Endothelial cell of umbilical vein (primary cell): ENCODE results near the gene KDSR. TPM values are rescaled to one million over a fixed set of nuclear protein-coding genes. Genes with fewer than 3 reads are reported as not detected.

Experiments used
- BruUV-seq: library from RNA; stranded (reverse); fragments of 400-500 nt; replicated peaks from 2 replicates; lab custom pipeline; 2021; lab: Mats Ljungman, UMichigan
- CTCF ChIA-PET: fragments of 300-600, 350-600 bp; sonication (Branson Sonifier 250); formaldehyde crosslinking; loops from one replicate; lab custom pipeline; 2021; ENCODE audit warnings: antibody characterized with exemption, inconsistent platforms; lab: Charles Lee
- POLR2A ChIA-PET: fragments of 300-600, 350-600 bp; sonication (Branson Sonifier 250); formaldehyde crosslinking; loops from one replicate; lab custom pipeline; 2021; ENCODE audit warnings: antibody characterized with exemption, inconsistent platforms; lab: Charles Lee
- DNase-seq: peaks from one replicate; pipeline ENCODE4 v3.0.0-alpha.2; 2011; ENCODE audit warnings: low read depth, low spot score
- FAIRE-seq: peaks from 2 replicates; lab custom pipeline; 2011; peaks lifted over from hg19 to GRCh38; lab: Jason Lieb, UNC
- H2AFZ ChIP-seq: 2 replicates; pipeline ENCODE4 v1.6.0; 2012; ENCODE audit warnings: low read depth, low read length, control low read depth, inconsistent platforms
- H3K27ac ChIP-seq: 2 replicates; pipeline ENCODE4 v1.5.1; 2011; ENCODE audit warnings: low read depth, mild to moderate bottlenecking, control low read depth, low read length, moderate library complexity; ENCODE audit not compliant: insufficient read depth
- H3K27me3 ChIP-seq, 2 experiments: 2 replicates each; pipeline versions ENCODE4 v1.6.0 to v1.6.1; 2011; ENCODE audit warnings: low read length in 2 of 2, mixed read lengths in 1 of 2; ENCODE audit not compliant: control insufficient read depth in 2 of 2, insufficient read depth in 2 of 2
- H3K36me3 ChIP-seq, 2 experiments: 2 replicates in 1 of 2; 3 replicates in 1 of 2; pipeline ENCODE4 v1.5.1; 2011; ENCODE audit warnings: low read length in 2 of 2, mild to moderate bottlenecking in 1 of 2, moderate library complexity in 1 of 2; ENCODE audit not compliant: control insufficient read depth in 2 of 2, insufficient read depth in 2 of 2; ENCODE audit errors: extremely low read depth in 1 of 2
- H3K4me1 ChIP-seq: 3 replicates; pipeline ENCODE4 v1.5.1; 2011; ENCODE audit warnings: mild to moderate bottlenecking, low read length; ENCODE audit not compliant: control insufficient read depth, insufficient read depth; ENCODE audit errors: extremely low read depth
- H3K4me2 ChIP-seq: 2 replicates; pipeline ENCODE4 v1.6.1; 2011; ENCODE audit warnings: low read length, control low read depth, mixed read lengths; ENCODE audit not compliant: insufficient read depth
- H3K4me3 ChIP-seq, 3 experiments: fragments of 200-600 bp in 1 of 3; sonication (generic), shearing (Covaris generic) in 1 of 3; replicated peaks in 1 of 3; 2 replicates each; pipeline ENCODE4 v1.5.1; 2011 to 2016; ENCODE audit warnings: control low read depth in 3 of 3, low read length in 3 of 3, mild to moderate bottlenecking in 2 of 3, inconsistent platforms in 1 of 3, low read depth in 1 of 3, moderate library complexity in 1 of 3; ENCODE audit not compliant: insufficient read depth in 1 of 3
- H3K79me2 ChIP-seq: 2 replicates; pipeline ENCODE4 v1.6.0; 2012; ENCODE audit warnings: low read length, inconsistent platforms; ENCODE audit not compliant: control insufficient read depth, insufficient read depth
- H3K9ac ChIP-seq: replicated peaks from 2 replicates; pipeline ENCODE3; 2011; ENCODE audit warnings: low read length, control low read depth; ENCODE audit not compliant: insufficient read depth; ENCODE audit errors: extremely low read depth
- H3K9me1 ChIP-seq: replicated peaks from 3 replicates; pipeline ENCODE4 v1.6.0; 2011; ENCODE audit warnings: mild to moderate bottlenecking, low read length; ENCODE audit not compliant: control insufficient read depth, insufficient read depth; ENCODE audit errors: extremely low read depth
- H3K9me3 ChIP-seq: replicated peaks from 2 replicates; pipeline ENCODE4 v1.5.1; 2012; ENCODE audit warnings: low read length, inconsistent platforms; ENCODE audit not compliant: control insufficient read depth, insufficient read depth
- H4K20me1 ChIP-seq: replicated peaks from 2 replicates; pipeline ENCODE3; 2011; ENCODE audit warnings: mild to moderate bottlenecking, low read length; ENCODE audit not compliant: control insufficient read depth, insufficient read depth; ENCODE audit errors: extremely low read depth
- EZH2 ChIP-seq: IDR thresholded peaks from 2 replicates; pipeline ENCODE4 v1.6.1; 2012; ENCODE audit warnings: borderline replicate concordance, low read depth, mild to moderate bottlenecking, moderate library complexity, low read length, inconsistent platforms; ENCODE audit not compliant: severe bottlenecking
- FOS ChIP-seq: IDR thresholded peaks from 2 replicates; pipeline ENCODE4 v1.6.1; 2011; ENCODE audit warnings: mild to moderate bottlenecking, low read length, moderate library complexity, borderline replicate concordance; ENCODE audit not compliant: insufficient read depth
- GATA2 ChIP-seq: IDR thresholded peaks from 2 replicates; pipeline ENCODE4 v1.7.0; 2011; ENCODE audit warnings: low read depth, mild to moderate bottlenecking, moderate library complexity, mixed read lengths, low read length; ENCODE audit not compliant: insufficient read length, insufficient read depth
- JUN ChIP-seq: IDR thresholded peaks from 2 replicates; pipeline ENCODE4 v1.6.1; 2011; ENCODE audit warnings: borderline replicate concordance, low read depth; ENCODE audit not compliant: insufficient read length, insufficient read depth
- MYC ChIP-seq: IDR thresholded peaks from one replicate; pipeline ENCODE4 v1.6.1; 2011; ENCODE audit warnings: mild to moderate bottlenecking, low read depth, low read length
- POLR2A ChIP-seq: IDR thresholded peaks from 2 replicates; pipeline ENCODE4 v1.6.1; 2012; ENCODE audit warnings: low read depth, mild to moderate bottlenecking, control low read depth, low read length
- POLR2AphosphoS5 ChIP-seq: IDR thresholded peaks from 2 replicates; pipeline ENCODE4 v1.6.1; 2012; ENCODE audit warnings: low read depth, mild to moderate bottlenecking, control low read depth, low read length, moderate library complexity; ENCODE audit not compliant: insufficient read depth
- dilution Hi-C: fragments of 300-500 bp; cut with MboI; formaldehyde crosslinking; loops from one replicate; pipeline ENCODE4 v1.15.0; 2019; ENCODE audit warnings: low sequenced_read_pairs; ENCODE audit not compliant: extremely low pct_ligation_motif_present
- intact Hi-C: fragments of 100-400 bp; cut with micrococcal nuclease; formaldehyde crosslinking; loops from one replicate; pipeline ENCODE4 v1.10.0; 2022
- polyA plus RNA-seq, 4 experiments: library from polyadenylated mRNA; depleted of rRNA in 3 of 4; stranded (reverse) in 3 of 4; unstranded in 1 of 4; fragments of >200 nt; gene quantifications; 2 replicates each; pipeline versions ENCODE4 v1.2.1 to v1.2.3, GENCODE V29; 2011 to 2012; ENCODE audit warnings: missing spikeins in 1 of 4
- total RNA-seq: library from RNA; stranded (reverse); gene quantifications from 2 replicates; pipeline ENCODE4 v1.2.3, GENCODE V29; 2021
- TF ChIP-seq, protein P1 (sequence below), 2 donors: IDR thresholded peaks; 1 replicate in 1 of 2; 2 replicates in 1 of 2; pipeline ENCODE4 v1.5.1; 2011; ENCODE audit warnings: low read length in 2 of 2, mild to moderate bottlenecking in 2 of 2, moderate library complexity in 2 of 2, control low read depth in 1 of 2, inconsistent platforms in 1 of 2, low read depth in 1 of 2; ENCODE audit not compliant: insufficient read depth in 1 of 2; ENCODE audit errors: extremely low read depth in 1 of 2
- TF ChIP-seq, protein P2 (sequence below): IDR thresholded peaks from 2 replicates; pipeline ENCODE4 v1.6.1; 2011; ENCODE audit not compliant: insufficient read depth, insufficient read length

KDSR gene
- total and polyA plus RNA-seq, 2 donors (not counting 3 experiments of a cell fraction or from before 2014, with no cell fraction given) = 17.1 to 43.1 TPM

DNA sequence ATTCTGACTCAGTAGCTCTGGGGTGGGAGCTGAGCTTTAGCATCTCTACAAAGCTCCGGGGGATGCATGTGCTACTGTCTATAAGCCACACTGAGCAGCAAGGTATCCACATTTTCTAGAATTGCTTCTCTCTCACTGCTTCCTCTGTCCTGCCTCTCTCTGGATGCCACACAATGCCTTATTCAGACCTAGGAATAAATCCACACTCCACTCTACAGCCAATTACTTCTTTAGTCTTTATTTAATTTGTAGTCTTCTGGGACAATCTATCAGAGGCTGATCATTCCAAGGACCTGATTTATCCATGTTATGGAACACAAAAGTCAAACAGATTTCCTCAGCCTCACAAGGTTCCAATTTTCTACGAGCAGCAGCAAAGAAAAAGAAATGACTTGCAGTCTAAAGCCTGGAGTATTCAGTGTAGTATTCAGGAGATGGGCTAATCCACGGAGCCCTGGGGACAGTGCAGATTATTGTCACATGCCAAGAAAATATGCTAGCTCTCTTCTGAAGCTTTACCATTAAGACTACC, 51.8 kb downstream of the KDSR start:
- ChIA-PET POLR2A (no interaction called here), CTCF (interaction anchor here (1.0 to 1.5 kb wide), 3 partner anchors 8 to 299 kb away, joined by 3 to 10 read pairs (median 5); no protein-coding TSS in a partner anchor)
- H3K4me2 ChIP-seq = no peak overlapping the region
- TF ChIP-seq, protein P1, sequence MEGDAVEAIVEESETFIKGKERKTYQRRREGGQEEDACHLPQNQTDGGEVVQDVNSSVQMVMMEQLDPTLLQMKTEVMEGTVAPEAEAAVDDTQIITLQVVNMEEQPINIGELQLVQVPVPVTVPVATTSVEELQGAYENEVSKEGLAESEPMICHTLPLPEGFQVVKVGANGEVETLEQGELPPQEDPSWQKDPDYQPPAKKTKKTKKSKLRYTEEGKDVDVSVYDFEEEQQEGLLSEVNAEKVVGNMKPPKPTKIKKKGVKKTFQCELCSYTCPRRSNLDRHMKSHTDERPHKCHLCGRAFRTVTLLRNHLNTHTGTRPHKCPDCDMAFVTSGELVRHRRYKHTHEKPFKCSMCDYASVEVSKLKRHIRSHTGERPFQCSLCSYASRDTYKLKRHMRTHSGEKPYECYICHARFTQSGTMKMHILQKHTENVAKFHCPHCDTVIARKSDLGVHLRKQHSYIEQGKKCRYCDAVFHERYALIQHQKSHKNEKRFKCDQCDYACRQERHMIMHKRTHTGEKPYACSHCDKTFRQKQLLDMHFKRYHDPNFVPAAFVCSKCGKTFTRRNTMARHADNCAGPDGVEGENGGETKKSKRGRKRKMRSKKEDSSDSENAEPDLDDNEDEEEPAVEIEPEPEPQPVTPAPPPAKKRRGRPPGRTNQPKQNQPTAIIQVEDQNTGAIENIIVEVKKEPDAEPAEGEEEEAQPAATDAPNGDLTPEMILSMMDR (IDR thresholded peaks at IDR 0.05; ENCODE audit: extremely low read depth in 1 of 2, insufficient read depth in 1 of 2, low read depth in 1 of 2, low read length in 2 of 2) = no peak
- TF ChIP-seq POLR2A (no peak), JUN (no peak), POLR2AphosphoS5 (no peak), FOS (no peak), EZH2 (no peak), MYC (no peak), GATA2 (no peak)
- TF ChIP-seq, protein P2, sequence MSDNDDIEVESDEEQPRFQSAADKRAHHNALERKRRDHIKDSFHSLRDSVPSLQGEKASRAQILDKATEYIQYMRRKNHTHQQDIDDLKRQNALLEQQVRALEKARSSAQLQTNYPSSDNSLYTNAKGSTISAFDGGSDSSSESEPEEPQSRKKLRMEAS = no peak
- no peaks in the 10 kb centered on the region for H4K20me1 ChIP-seq
- H3K9me3 ChIP-seq = no peaks in the 10 kb centered on the region
- no peaks in the 10 kb centered on the region for H3K9me1 ChIP-seq
- no peak overlapping the region for H2AFZ ChIP-seq
- dilution Hi-C loops = no loop called here
- no peak overlapping the region for H3K27ac ChIP-seq
- peaks cover 0 to 9% of the 10 kb centered on the region in 2 experiments for H3K27me3 ChIP-seq
- no peak for DNase-seq
- no peaks in the 10 kb centered on the region for H3K79me2 ChIP-seq
- no TSS peak for BruUV-seq
- intact Hi-C loops = loop anchor here (10.0 kb wide), 1 partner anchor 720 kb away; no protein-coding TSS in a partner anchor
- no peak for FAIRE-seq
- peaks cover 14% of the 10 kb centered on the region for H3K4me1 ChIP-seq
- H3K36me3 ChIP-seq = no peaks in the 10 kb centered on the region
- H3K4me3 ChIP-seq = no peak overlapping the region
- no peak overlapping the region for H3K9ac ChIP-seq
